ENCODE measurements around the gene FNDC3B.

DNA sequence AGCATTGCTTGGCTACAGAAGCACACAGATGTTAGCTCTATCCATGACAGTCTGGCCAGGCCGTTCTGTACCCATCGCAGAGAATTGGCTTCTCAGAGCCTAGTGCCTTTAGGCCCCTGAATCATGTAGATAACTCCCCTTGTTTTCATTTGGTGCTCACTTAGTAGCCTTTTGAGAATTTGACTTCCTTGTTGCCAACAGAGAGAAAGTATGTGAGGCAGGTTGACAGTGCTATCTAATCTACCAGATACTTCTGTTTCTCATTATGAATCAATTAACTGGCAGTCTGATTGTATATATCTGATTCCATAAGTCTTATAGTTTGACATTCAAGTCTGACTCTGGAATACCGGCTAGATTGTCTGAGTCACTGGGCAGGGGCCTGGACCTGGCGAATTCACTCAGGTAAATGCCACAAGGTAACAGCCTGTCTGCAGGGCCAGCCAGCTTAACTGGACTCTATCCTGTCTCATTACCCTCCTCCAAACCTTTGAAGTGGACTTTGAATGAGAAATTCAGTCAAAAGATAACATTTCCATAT lies 248.6 kb downstream of the FNDC3B start:
- no peak for TF ChIP-seq POLR2A (IDR thresholded peaks at IDR 0.05)
- TF ChIP-seq, protein P1, sequence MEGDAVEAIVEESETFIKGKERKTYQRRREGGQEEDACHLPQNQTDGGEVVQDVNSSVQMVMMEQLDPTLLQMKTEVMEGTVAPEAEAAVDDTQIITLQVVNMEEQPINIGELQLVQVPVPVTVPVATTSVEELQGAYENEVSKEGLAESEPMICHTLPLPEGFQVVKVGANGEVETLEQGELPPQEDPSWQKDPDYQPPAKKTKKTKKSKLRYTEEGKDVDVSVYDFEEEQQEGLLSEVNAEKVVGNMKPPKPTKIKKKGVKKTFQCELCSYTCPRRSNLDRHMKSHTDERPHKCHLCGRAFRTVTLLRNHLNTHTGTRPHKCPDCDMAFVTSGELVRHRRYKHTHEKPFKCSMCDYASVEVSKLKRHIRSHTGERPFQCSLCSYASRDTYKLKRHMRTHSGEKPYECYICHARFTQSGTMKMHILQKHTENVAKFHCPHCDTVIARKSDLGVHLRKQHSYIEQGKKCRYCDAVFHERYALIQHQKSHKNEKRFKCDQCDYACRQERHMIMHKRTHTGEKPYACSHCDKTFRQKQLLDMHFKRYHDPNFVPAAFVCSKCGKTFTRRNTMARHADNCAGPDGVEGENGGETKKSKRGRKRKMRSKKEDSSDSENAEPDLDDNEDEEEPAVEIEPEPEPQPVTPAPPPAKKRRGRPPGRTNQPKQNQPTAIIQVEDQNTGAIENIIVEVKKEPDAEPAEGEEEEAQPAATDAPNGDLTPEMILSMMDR (IDR thresholded peaks at IDR 0.05): no peak

Measured in testis (tissue), 2 donors.